DND-41 (cell line): ENCODE measurements around the gene DDX25.

ENCODE experiments used
- ATAC-seq: fragments of 200-7000 bp; cut with Tn5 transposase; 3 replicates; pipeline ENCODE4 v1.9.1; 2021; ENCODE audit warnings: low read depth; ENCODE audit not compliant: insufficient read depth
- DNase-seq: peaks from one replicate; pipeline ENCODE4 v3.0.0-alpha.2; 2020
- H2AFZ ChIP-seq: 2 replicates; pipeline ENCODE4 v1.6.0; 2012; ENCODE audit warnings: low read depth, low read length
- H3K27ac ChIP-seq: 2 replicates; pipeline ENCODE4 v1.5.1; 2012; ENCODE audit warnings: low read length, inconsistent platforms
- H3K27me3 ChIP-seq: fragments of 200-600 bp; sonication (generic); 2 replicates; pipeline ENCODE4 v1.6.0; 2012; ENCODE audit warnings: low read length, mild to moderate bottlenecking, inconsistent platforms; ENCODE audit not compliant: insufficient read depth, poor library complexity
- H3K36me3 ChIP-seq: 2 replicates; pipeline ENCODE4 v1.5.1; 2012; ENCODE audit warnings: low read length, inconsistent platforms; ENCODE audit not compliant: insufficient read depth
- H3K4me1 ChIP-seq: 2 replicates; pipeline ENCODE4 v1.5.1; 2012; ENCODE audit warnings: mild to moderate bottlenecking, low read length; ENCODE audit not compliant: insufficient read depth
- H3K4me2 ChIP-seq: 2 replicates; pipeline ENCODE4 v1.6.0; 2012; ENCODE audit warnings: mild to moderate bottlenecking, moderate library complexity, low read length, inconsistent platforms; ENCODE audit not compliant: insufficient read depth
- H3K4me3 ChIP-seq, 2 experiments: fragments of 200-600 bp in 1 of 2; shearing (Covaris generic) in 1 of 2; 2 replicates each; pipeline ENCODE4 v1.5.1; 2012 to 2016; ENCODE audit warnings: inconsistent platforms in 2 of 2, low read length in 2 of 2, mild to moderate bottlenecking in 2 of 2, low read depth in 1 of 2, moderate library complexity in 1 of 2
- H3K79me2 ChIP-seq: 2 replicates; pipeline ENCODE4 v1.6.0; 2012; ENCODE audit warnings: low read length, inconsistent platforms; ENCODE audit not compliant: insufficient read depth
- H3K9ac ChIP-seq: 2 replicates; pipeline ENCODE4 v1.6.0; 2012; ENCODE audit warnings: low read depth, mild to moderate bottlenecking, inconsistent platforms, low read length, moderate library complexity
- H3K9me3 ChIP-seq: 2 replicates; pipeline ENCODE4 v1.5.1; 2012; ENCODE audit warnings: low read length, moderate library complexity, mild to moderate bottlenecking, inconsistent platforms; ENCODE audit not compliant: insufficient read depth, severe bottlenecking
- H4K20me1 ChIP-seq: 2 replicates; pipeline ENCODE4 v1.6.0; 2012; ENCODE audit warnings: low read length; ENCODE audit not compliant: insufficient read depth
- EZH2 ChIP-seq: IDR thresholded peaks from 3 replicates; pipeline ENCODE4 v1.6.1; 2012; ENCODE audit warnings: borderline replicate concordance, low read depth, mild to moderate bottlenecking, moderate library complexity, low read length, inconsistent platforms; ENCODE audit not compliant: severe bottlenecking
- TF ChIP-seq, protein P1 (sequence below): IDR thresholded peaks from 2 replicates; pipeline ENCODE4 v1.5.1; 2012; ENCODE audit warnings: borderline replicate concordance, low read length, moderate library complexity, mild to moderate bottlenecking; ENCODE audit not compliant: poor library complexity, severe bottlenecking; ENCODE audit errors: extremely low read depth

The DDX25 gene

GRCh38 chr11:125941619-125942611, 37.6 kb downstream of the DDX25 start:
- Histone ChIP-seq H3K9me3 (no peaks in the 10 kb centered on the region), H3K27ac (no peak overlapping the region), H2AFZ (no peak overlapping the region), H3K9ac (no peak overlapping the region), H4K20me1 (no peaks in the 10 kb centered on the region), H3K4me1 (peaks cover 8% of the 10 kb centered on the region), H3K79me2 (no peaks in the 10 kb centered on the region), H3K4me3 (no peak overlapping the region), H3K4me2 (no peak overlapping the region), H3K27me3 (no peaks in the 10 kb centered on the region), H3K36me3 (no peaks in the 10 kb centered on the region)
- TF ChIP-seq, protein P1, sequence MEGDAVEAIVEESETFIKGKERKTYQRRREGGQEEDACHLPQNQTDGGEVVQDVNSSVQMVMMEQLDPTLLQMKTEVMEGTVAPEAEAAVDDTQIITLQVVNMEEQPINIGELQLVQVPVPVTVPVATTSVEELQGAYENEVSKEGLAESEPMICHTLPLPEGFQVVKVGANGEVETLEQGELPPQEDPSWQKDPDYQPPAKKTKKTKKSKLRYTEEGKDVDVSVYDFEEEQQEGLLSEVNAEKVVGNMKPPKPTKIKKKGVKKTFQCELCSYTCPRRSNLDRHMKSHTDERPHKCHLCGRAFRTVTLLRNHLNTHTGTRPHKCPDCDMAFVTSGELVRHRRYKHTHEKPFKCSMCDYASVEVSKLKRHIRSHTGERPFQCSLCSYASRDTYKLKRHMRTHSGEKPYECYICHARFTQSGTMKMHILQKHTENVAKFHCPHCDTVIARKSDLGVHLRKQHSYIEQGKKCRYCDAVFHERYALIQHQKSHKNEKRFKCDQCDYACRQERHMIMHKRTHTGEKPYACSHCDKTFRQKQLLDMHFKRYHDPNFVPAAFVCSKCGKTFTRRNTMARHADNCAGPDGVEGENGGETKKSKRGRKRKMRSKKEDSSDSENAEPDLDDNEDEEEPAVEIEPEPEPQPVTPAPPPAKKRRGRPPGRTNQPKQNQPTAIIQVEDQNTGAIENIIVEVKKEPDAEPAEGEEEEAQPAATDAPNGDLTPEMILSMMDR, result peak; percentile 84
- TF ChIP-seq EZH2, result no peak
- ATAC-seq (peak; percentile 92), DNase-seq (peak; percentile 63)

- no peaks in the 10 kb centered on the region for H3K36me3 ChIP-seq
- no peak overlapping the region for H3K9ac ChIP-seq
- no peaks in the 10 kb centered on the region for H4K20me1 ChIP-seq
- no peak overlapping the region for H3K4me2 ChIP-seq
- no peaks in the 10 kb centered on the region for H3K9me3 ChIP-seq
- no peaks in the 10 kb centered on the region for H3K79me2 ChIP-seq
- DNase-seq (no peak), ATAC-seq (no peak)
- peaks cover 8% of the 10 kb centered on the region for H3K4me1 ChIP-seq
- H3K4me3 ChIP-seq, result no peak overlapping the region
- no peak overlapping the region for H2AFZ ChIP-seq
- no peak overlapping the region for H3K27ac ChIP-seq
- no peaks in the 10 kb centered on the region for H3K27me3 ChIP-seq
- TF ChIP-seq, protein P1, result no peak
- TF ChIP-seq EZH2, result no peak
These were observed 38.6 kb downstream of the DDX25 start for GRCh38 chr11:125942771-125943428.

DNA sequence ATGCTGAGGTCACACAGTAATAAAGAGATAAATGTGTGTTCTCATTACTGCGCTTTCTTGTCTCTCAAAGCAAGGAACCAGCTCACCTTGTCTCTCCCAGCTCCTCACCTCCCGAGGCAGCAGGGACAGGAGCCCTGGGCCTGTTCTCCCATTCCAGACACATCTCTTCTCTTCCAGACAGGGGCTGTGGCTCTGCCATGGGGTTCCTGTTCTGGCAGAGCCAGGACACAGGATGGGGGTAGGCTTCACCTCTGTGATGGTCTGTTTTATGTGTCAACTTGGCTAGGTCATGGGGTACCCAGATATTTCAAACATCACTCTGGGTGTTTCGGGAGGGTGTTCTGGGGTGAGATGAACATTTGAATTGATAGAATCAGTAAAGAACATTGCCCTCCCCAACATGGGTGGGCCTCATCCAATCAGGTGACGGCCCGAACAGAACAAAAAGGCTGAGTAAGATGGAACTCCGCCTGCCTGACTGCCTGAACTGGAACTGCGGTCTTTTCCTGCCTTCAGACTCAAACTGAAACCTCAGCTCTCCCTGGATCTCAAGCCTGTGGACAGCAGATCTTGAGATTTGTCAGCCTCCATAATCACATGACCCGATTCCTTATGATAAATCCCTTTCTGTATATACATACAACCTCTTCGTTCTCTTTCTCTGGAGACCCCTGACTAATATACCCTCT, 39.5 kb downstream of the DDX25 start:
- Histone ChIP-seq H3K4me3 (no peak overlapping the region), H3K27me3 (no peaks in the 10 kb centered on the region), H4K20me1 (no peaks in the 10 kb centered on the region), H3K9me3 (no peaks in the 10 kb centered on the region), H3K27ac (no peak overlapping the region), H3K79me2 (no peaks in the 10 kb centered on the region), H3K4me2 (no peak overlapping the region), H3K36me3 (no peaks in the 10 kb centered on the region), H3K4me1 (peaks cover under 1% of the 10 kb centered on the region; the same call in 1 of the 2 replicates), H3K9ac (no peak overlapping the region), H2AFZ (no peak overlapping the region)
- no peak for TF ChIP-seq EZH2
- TF ChIP-seq, protein P1, result no peak
- no peak for ATAC-seq
- DNase-seq, result no peak
